ENCODE results near the gene TCF7L1. TPM values are rescaled to one million over a fixed set of nuclear protein-coding genes. Genes with fewer than 3 reads are reported as not detected.

Gene TCF7L1
- total RNA-seq, 1 donor from 2014 or later = 30.8 TPM

GRCh38 chr2:85213404-85213803, 80.2 kb downstream of the TCF7L1 start:
- FAIRE-seq (no peak), DNase-seq (ENCODE audit: low read depth) (no peak)
- H3K36me3 Mint-ChIP-seq (ENCODE audit: low read depth, unreplicated experiment) = peaks cover 3% of the 10 kb centered on the region
- no peaks in the 10 kb centered on the region for H3K9me3 Mint-ChIP-seq (ENCODE audit: unreplicated experiment)
- Histone ChIP-seq H3K4me1 (ENCODE audit: insufficient read depth, low read length) (peaks cover 19% of the 10 kb centered on the region), H3K27ac (ENCODE audit: low read depth, low read length) (no peak overlapping the region), H3K9ac (ENCODE audit: low read length) (no peak overlapping the region), H3K79me2 (ENCODE audit: insufficient read depth, low read length) (no peaks in the 10 kb centered on the region), H4K20me1 (ENCODE audit: insufficient read depth, low read length) (peaks cover 70% of the 10 kb centered on the region), H3K4me2 (ENCODE audit: low read length) (no peak overlapping the region), H3K9me3 (ENCODE audit: insufficient read depth, low read depth, low read length) (no peaks in the 10 kb centered on the region), H3K4me3 (ENCODE audit: insufficient read depth, low read depth, low read length) (no peak overlapping the region), H3K27me3 (ENCODE audit: insufficient read depth, low read length) (no peaks in the 10 kb centered on the region), H2AFZ (ENCODE audit: low read depth, low read length) (no peak overlapping the region), H3K36me3 (ENCODE audit: insufficient read depth, low read length) (no peaks in the 10 kb centered on the region)
- H3K27ac Mint-ChIP-seq (ENCODE audit: unreplicated experiment) = no peak overlapping the region
- no peak for TF ChIP-seq EZH2 (IDR thresholded peaks at IDR 0.05; ENCODE audit: insufficient read depth, low read length)
- TF ChIP-seq CTCF (IDR thresholded peaks at IDR 0.05; ENCODE audit: insufficient read depth, low read depth, low read length) = no peak
- H3K4me3 Mint-ChIP-seq (ENCODE audit: unreplicated experiment) = no peak overlapping the region
- H3K27me3 Mint-ChIP-seq (ENCODE audit: low read depth, unreplicated experiment) = no peaks in the 10 kb centered on the region
- H3K4me1 Mint-ChIP-seq (ENCODE audit: low read depth, unreplicated experiment) = peaks cover 33% of the 10 kb centered on the region

- H3K27ac Mint-ChIP-seq (ENCODE audit: unreplicated experiment) = no peak overlapping the region
- peaks cover 67% of the 10 kb centered on the region for H4K20me1 ChIP-seq (ENCODE audit: insufficient read depth, low read length)
- H2AFZ ChIP-seq (ENCODE audit: low read depth, low read length) = no peak overlapping the region
Observed at GRCh38 chr2:85213901-85214512, 80.8 kb downstream of the TCF7L1 start.

More at GRCh38 chr2:85213901-85214512, 80.8 kb downstream of the TCF7L1 start:
- TF ChIP-seq EZH2 (IDR thresholded peaks at IDR 0.05; ENCODE audit: insufficient read depth, low read length) = no peak
- TF ChIP-seq CTCF (IDR thresholded peaks at IDR 0.05; ENCODE audit: insufficient read depth, low read depth, low read length) = no peak
- no peak for DNase-seq (ENCODE audit: low read depth)
- Histone ChIP-seq H3K79me2 (ENCODE audit: insufficient read depth, low read length) (no peaks in the 10 kb centered on the region), H3K9ac (ENCODE audit: low read length) (no peak overlapping the region), H3K9me3 (ENCODE audit: insufficient read depth, low read depth, low read length) (no peaks in the 10 kb centered on the region), H3K4me2 (ENCODE audit: low read length) (no peak overlapping the region), H3K27ac (ENCODE audit: low read depth, low read length) (no peak overlapping the region), H3K27me3 (ENCODE audit: insufficient read depth, low read length) (no peaks in the 10 kb centered on the region), H3K4me3 (ENCODE audit: insufficient read depth, low read depth, low read length) (no peak overlapping the region), H3K4me1 (ENCODE audit: insufficient read depth, low read length) (peaks cover 19% of the 10 kb centered on the region), H3K36me3 (ENCODE audit: insufficient read depth, low read length) (no peaks in the 10 kb centered on the region)
- peaks cover 33% of the 10 kb centered on the region for H3K4me1 Mint-ChIP-seq (ENCODE audit: low read depth, unreplicated experiment)
- H3K4me3 Mint-ChIP-seq (ENCODE audit: unreplicated experiment) = no peak overlapping the region
- FAIRE-seq = no peak
- H3K27me3 Mint-ChIP-seq (ENCODE audit: low read depth, unreplicated experiment) = no peaks in the 10 kb centered on the region
- H3K36me3 Mint-ChIP-seq (ENCODE audit: low read depth, unreplicated experiment) = peaks cover 3% of the 10 kb centered on the region
- H3K9me3 Mint-ChIP-seq (ENCODE audit: unreplicated experiment) = no peaks in the 10 kb centered on the region

Measured in astrocyte (in vitro differentiated cells and primary cell).